NCI-H128 (cell line): Measurements from ENCODE around the gene CRKL.
"Not testable (repeated sequence)": the region's sequence is repeated elsewhere in the genome, so short reads cannot be mapped to it uniquely, and the experiment has no call there.

ENCODE experiments used
- DNase-seq: peaks from one replicate; lab custom pipeline; 2025; ENCODE audit not compliant: unreplicated experiment; lab: John Stamatoyannopoulos, UW

CRKL gene

DNA sequence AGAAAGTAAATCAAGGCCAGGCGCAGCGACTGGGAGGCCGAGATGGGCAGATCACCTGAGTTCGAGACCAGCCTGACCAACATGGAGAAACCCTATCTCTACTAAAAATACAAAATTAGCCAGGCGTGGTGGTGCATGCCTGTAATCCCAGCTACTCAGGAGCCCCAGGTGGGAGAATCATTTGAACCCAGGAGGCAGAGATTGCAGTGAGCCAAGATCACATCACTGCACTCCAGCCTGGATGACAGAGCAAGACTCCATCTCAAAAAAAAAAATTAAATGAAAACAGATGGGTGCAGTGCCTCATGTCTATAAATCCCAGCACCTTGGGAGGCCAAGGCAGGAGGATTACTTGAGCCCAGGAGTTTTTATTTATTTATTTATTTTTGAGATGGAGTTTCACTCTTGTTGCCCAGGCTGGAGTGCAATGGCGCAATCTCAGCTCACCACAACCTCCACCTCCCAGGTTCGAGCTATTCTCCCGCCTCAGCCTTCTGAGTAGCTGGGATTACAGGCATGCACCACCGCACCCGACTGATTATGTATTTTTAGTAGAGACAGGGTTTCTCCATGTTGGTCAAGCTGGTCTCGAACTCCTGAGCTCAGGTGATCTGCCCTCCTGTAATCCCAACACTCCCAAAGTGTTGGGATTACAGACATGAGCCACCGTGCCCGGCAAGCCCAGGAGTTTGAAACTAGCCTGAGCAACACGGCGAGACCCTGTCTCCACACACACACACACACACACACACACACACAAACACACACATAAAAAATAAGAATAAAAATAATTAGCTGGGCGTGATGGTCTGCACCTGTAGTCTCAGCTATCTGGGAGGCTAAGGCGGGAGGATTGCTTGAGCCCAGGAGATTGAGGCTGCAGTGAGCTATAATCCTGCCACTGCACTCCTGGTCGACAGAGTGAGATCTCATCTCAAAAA is 15.8 kb upstream of the CRKL start:
- DNase-seq, result not testable (repeated sequence)

DNA sequence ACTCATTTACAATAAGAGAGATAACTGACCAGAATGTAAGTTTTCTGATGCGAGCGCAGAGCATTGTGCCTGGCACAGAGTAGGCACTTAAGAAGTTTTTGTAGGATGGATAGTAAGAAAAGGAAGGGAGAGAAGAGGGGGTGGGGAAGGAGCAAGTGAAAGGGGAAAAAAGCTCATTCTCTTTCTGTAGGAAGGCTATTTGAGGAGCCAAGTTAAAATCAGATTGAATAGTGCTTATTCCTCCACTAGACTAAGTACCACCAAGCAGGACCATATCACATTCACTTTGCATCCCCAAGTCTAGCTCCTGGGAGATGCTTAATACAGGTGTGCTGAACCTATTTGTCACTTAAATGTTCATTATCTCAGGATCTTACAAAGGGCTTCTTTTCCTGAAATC is 14.1 kb upstream of the CRKL start:
- DNase-seq, result no peak

DNA sequence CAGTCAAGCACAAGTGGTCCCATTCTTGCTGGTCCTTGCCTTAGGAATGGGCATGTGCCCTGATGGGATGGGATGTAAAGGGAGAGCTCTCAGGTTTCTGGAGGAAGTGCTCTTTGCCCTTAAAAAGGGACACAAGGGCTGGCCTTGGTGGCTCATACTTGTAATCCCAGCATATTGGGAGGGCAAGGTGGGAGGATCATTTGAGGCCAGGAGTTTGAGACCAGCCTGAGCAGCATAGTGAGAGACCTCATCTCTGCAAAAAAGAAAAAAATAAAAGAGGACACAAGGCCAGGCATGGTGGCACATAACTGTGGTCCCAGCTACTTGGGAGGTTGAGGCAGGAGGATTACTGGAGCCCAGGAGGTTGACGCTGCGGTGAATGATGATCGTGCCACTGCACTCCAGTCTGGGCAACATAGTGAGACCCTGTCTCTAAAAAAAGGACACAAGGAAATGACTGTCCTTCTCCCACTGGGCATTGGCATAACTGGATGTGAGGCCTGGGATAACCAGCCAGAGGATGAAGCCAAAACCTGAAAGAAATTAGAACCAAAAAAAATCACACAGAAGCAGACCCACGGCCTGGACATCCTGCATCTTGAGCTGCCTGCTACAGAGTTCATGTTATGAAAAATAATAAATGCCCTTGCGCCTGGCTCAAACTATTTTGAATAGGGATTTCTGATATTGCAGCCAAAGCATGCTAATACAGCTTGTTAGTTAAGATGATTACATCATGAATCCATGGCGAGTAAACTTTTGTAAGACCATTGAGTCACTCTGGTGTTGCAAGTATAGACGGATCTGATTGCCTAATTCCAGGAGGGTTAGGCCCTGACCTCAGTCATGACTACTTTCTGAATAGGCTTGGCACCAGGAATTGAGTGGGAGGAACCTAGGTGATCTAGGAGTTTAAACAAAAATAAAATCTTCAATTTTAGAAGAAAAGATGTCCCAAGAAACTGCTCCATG is 12.9 kb upstream of the CRKL start:
- no peak for DNase-seq

DNA sequence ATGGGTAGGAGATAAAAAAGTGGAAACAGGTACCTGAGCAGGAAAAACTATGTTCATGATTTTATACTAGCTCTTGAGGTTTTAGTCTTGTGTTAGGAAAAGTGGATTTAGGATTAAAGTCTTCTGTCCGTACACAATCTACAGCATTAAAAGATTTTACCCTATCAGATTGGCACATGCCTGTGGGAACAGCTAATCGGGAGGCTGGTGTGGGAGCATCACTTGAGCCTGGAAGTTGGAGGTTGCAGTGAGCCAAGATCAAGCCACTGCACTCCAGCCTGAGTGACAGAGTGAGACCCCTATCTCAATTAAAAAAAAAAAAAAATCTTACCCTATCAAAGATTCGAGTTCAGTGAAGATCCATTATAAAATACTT is 12.2 kb upstream of the CRKL start:
- no peak for DNase-seq

DNA sequence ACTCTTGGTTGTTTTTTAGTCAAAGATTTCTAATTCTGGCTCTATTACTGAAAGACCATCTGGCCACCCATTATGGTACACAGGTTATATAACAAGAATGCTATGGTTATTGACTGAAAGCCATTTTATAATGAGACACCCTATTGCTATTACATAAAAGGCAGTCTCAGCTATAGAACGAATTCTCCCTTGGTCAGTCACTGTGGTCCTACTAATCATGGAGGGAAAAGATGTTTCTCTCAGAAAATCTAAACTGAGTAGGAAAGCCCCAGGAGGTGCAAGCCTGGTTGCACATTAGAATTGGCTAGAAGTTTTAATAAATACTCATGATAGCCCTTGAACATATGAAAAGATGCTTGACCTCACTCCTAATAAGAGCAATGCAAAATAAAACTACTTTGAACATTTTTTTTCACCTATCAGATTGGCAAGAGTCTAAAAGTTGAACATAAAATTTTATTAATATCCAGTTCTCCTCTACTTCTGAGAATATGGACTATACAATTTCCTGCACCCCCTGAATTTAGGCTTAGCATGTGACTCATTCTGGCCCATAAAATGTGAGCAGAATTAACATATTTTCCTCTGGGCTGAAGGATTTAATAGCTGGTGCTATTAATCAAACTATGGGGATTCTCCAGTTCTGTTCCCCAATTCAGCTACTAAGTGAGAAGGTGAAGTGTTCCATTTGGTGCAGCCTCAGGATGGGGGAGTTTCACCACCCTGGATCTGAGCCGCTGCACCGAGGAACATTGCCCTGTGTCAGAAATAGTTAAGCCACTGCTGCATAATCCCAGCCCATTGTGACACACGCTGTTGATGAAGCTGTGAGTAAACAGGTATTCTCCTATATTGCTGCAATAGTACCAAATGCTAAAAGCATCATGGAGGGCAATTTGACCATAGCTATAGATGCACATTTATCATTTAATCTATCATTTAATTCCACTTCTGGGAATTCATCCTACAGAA is 11.5 kb upstream of the CRKL start:
- no peak for DNase-seq

DNA sequence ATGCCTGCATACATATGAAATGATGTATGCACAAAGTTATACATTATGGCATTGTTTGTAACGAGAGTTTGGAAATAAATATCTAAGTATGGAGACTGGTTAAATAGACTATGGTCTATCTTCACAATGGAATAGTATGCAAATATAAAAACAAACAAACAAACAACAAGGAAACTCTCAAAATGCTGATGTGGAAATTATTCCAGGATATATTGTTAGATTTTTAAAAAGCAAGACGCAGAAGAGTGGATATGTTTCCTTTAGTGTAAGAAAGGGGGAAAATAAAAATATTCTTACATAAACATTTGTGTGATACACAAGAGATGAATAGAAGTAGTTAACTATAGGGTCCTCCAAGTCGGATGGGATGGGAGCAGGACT is 10.8 kb upstream of the CRKL start:
- DNase-seq, result no peak

DNA sequence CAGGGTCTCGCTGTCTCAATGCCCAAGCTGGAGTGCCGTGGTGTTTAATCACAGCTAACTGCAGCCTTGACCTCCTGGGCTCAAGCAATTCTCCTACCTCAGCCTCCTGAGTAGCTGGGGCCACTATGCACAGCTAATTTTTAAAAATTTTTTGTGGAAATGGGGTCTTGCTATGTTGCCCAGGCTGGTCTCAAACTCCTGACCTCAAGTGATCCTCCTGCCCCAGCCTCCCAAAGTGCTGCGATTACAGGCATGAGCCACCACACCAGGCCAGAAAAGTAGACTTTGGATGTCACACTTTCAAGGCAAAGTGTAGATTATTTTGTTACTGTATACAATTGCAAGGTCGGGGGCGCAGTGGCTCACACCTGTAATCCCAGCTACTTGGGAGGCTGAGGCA is 8.5 kb upstream of the CRKL start:
- DNase-seq, result not testable (repeated sequence)

DNA sequence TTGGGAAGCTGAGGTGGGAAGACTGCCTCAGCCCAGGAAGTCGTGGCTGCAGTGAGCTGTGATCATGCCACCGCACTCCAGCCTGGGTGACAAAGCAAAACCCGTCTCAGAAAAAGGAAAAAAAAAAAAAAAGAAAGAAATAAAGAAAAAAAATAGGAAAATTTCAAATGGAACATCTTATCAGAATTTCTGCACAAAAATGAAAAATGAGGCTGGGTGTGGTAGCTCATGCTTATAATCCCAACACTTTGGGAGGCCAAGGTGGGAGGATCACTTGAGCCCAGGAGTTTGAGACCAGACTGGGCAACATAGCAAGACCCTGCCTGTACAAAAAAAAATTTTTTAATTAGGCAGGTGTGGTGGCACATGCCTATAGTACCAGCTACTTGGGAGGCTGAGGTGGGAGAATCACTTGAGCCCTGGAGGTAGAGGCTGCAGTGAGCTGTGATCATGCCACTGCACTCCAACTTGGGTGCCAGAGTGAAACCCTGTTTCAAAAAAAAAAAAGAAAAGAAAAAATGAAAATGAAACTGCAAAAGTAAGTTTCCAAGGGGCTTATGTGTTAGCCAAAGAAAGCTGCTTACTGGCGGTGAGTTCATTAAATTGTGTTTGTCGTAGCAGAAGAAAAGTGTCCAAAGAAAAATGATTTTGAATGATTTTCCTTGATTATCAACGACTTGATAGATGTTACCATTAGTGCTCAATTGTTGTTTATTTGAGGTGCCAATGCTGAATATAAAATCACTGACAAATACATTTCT is 7.5 kb upstream of the CRKL start:
- DNase-seq, result no peak

DNA sequence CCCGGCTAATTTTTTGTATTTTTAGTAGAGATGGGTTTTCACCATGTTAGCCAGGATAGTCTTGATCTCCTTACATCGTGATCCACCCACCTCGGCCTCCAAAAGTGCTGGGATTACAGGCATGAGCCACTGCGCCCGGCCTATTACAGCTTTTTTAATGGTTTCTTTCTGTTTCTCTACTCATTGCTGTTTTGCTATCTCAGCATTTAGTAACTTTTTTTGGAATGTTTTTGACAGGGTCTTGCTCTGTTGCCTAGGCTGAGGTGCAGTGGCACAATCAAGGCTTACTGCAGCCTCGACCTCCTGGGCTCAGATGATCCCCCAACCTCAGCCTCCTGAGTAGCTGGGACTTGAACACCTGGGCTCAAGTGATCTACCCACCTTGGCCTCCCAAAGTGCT is 4.7 kb upstream of the CRKL start:
- no peak for DNase-seq

DNA sequence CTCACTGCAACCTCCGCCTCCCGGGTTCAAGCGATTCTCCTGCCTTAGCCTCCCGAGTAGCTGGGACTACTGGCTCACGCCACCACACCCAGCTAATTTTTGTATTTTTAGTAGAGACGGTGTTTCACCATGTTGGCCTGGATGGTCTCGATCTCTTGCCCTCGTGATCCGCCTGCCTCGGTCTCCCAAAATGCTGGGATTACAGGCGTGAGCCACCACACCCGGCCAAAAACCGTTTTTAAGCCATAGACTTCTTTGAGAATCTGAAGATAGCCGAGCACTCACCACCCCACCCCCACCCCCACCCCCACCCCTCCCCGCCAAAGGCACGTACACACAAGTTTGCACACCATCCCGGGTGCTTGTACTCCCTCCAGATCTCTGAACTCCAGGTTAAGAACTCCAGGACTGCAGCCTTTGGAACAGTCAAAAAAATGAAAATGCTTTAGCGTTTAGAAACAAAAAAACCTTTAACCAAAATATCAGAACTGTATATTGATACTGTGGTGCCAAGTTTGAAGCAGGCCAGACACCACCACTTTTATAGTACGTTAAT is 1.5 kb downstream of the CRKL start:
- DNase-seq, result no peak

DNA sequence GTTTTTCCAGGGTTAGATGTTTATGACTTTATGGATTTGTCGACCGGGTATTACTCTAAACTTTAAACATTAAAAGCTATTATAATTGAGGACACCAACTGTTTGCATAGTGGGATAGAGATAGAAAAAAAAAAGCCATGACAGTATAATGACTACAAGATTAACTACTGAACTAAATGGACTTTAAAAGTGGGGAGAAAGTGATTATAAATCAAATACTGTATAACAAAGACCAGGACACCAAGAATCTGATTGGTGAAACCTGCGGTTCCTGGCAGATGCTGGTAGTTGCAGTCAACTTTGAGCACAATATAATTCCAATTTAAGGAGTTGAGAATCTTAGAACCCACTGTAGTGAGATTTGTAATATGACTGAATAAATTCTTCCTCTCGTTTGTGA is 2.5 kb downstream of the CRKL start:
- DNase-seq, result no peak

DNA sequence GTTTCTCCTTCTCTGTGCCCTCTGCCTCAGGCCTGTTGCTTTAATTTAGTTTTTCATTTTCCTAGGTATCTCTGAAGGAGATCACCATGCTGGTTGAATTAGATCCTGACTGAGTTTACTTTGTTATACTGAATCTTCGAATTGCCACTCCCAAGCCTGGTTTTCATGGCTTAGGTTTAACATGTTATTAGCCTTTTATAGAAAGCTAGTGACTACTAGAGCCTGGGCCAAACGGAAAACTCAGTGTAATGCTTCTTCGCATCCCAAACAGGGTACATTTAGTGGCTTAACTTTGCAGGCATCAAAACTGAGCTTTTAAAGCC is 3.6 kb downstream of the CRKL start:
- DNase-seq, result no peak

DNA sequence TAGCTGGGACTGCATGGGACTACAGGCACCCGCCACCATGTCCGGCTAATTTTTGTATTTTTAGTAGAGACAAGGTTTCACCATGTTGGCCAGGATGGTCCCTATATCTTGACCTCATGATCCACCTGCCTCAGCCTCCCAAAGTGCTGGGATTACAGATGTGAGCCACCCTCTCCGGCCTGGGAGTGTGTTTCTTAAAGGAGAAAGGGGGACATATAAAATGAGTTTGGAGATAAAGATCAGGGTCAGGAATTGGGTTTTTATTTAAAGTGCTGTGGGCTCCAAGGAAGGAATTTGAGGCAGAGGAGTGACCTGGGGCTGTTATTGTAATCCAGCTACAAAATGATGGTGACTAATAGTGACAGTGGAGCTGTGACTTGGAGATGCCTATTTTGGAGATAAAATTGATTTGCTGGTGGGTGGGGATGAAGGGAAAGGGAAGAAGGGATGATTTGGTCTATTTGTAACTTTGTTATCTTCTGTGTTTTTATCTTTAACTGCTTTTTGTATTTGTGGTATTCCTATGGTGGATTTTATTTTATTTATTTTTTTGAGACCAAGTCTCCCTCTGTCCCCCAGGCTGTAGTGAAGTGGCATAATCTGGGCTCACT is 5.0 kb downstream of the CRKL start:
- no peak for DNase-seq

DNA sequence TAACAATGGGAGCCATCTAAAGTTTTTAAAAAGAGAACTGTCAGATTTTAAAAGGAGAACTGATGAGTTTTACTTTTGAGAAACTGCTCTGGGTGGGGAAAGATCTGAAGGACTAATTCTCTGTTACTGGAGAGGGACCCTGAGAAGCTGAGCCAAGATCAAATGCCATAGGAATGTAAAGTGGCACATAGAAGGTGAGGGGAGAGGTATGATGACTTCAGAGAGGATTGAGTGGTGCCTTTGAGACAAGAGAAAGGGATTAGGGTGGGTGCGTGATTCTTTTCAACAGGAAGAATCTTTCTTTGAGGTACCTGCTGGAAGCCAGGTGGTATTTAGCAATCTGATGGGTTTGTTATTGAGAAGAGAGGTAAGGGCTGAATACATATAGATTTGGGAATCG is 9.0 kb downstream of the CRKL start:
- DNase-seq, result no peak

DNA sequence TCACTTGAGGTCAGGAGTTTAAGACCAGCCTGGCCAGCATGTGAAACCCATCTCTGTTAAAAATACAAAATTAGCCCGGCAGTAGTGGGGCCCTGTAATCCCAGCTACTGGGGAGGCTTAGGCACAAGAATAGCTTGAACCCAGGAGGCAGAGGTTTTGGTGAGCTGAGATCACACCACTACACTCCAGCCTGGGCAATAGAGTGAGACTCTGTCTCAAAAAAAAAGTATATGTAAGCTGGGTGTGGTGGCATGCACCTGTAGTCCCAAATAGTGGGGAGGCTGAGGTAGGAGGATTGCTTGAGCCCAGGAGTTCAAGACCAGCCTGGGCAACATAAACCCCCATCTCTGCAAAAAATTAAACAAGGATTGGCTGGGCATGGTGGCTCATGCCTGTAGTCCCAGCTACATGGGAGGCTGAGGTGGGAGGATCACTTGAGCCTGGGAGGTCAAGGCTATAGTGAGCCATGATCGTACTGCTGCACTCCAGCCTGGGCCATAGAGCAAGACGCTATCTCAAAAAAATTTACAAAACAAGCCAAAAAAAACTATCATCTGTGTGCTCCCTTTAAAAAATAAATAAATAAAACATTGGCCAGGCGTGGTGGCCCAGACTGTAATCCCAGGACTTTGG is 10.8 kb downstream of the CRKL start:
- DNase-seq, result no peak

DNA sequence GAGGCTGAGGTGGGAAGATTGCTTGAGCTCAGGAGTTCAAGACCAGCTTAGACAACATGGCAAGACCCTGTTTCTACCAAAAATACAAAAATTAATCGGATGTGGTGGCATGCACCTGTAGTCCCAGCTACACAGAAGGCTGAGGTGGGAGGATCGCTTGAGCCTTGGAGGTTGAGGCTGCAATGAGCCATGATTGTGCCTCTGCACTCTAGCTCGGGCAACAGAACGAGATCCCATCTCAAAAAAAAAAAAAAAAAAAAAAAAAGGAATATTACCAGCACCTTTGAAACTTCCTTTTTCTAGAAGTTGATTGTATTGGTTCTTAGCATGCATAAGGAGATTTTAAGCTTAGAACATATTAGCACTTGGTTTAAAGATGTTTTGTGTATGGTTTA is 11.4 kb downstream of the CRKL start:
- no peak for DNase-seq

DNA sequence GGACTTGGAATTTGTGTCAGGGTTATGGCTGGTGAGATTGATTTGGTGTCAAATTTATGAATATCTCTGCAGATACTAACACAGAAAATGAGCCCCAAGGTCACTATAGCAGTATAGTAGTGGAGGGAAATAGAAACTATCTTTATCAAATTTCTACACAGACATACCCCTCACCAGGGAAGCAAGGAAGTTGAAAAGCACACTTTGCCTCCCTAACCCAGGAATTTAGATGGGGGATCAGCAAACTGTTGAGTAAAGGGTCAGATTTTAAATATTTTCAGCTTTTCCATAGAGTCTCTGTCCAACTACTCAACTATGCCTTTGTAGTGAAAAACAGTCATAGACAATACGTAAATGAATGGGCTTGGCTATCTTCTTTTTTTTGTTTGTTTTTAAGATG is 12.8 kb downstream of the CRKL start:
- DNase-seq, result no peak

DNA sequence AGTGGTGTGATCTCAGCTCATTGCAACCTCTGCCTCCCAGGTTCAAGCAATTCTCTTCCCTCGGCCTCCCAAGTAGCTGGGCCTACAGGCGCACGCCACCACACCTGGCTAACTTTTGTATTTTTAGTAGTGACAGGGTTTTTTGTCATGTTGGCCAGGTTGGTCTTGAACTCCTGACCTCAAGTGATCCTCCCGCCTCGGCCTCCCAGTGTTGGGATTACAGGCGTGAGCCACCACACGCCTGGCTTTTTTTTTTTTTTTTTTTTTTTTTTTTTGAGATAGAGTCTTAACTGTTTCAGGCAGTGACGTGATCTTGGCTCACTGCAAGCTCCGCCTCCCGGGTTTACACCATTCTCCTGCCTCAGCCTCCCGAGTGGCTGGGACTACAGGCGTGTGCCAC is 13.2 kb downstream of the CRKL start:
- DNase-seq, result not testable (repeated sequence)

DNA sequence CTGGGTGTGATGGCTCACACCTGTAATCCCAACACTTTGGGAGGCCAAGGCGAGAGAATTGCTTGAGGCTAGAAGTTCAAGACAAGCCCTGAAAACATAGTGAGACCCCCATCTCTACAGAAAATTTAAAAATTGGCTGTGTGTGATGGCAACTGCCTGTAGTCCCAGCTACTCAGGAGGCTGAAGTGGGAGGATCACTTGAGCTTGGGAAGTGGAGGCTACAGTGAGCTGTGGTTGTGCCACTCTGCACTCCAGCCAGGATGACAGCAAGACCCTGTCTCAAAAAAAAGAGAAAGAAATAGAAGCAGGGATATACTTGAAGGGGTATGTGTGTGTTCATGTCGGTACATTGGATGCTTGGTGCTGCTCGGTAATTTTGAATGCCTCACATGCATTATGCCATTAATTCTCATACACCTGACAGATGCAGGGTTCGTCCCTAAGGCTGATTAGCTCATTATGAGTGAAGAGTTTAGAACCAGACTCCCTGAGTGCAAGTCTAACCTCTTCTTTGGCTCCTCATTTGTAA is 14.0 kb downstream of the CRKL start:
- no peak for DNase-seq
